ENCODE results near the gene XPNPEP2. TPM values are rescaled to one million over a fixed set of nuclear protein-coding genes. Genes with fewer than 3 reads are reported as not detected.
A peak's percentile ranks its signal among the peaks of the same experiment; 100 is the strongest.

Gene XPNPEP2
- 1 to 10 TPM; 3.6 to 6.3 (median 4.6) TPM for polyA plus RNA-seq (ENCODE audit: insufficient read length in 10 of 10)
- long read RNA-seq, donor 1, partial matches to known transcripts: 0 of 1 reads
- long read RNA-seq, donor 1, other reads (novel, unspliced or antisense): 0 of 1 reads
- long read RNA-seq, donor 2, partial matches to known transcripts: 0 of 1 reads
- long read RNA-seq, donor 2, other reads (novel, unspliced or antisense): 0 of 1 reads
- long read RNA-seq, donor 3: 0 reads
- long read RNA-seq, donor 4: 0 reads
- long read RNA-seq, donor 5, partial matches to known transcripts: 0 of 2 reads
- long read RNA-seq, donor 5, other reads (novel, unspliced or antisense): 0 of 2 reads
- long read RNA-seq, donor 6: 0 reads
- long read RNA-seq, donor 7: 0 reads
- long read RNA-seq, donor 8: 0 reads
- long read RNA-seq, donor 9: 0 reads

- DNase-seq: peak; percentile 65 to 89 (median 73)
Observed at GRCh38 chrX:129738466-129739308, at the start of gene XPNPEP2. TSS of gene XPNPEP2 (plus strand) at chrX:129738979. CDS start at chrX:129739214, 235 bp downstream.

GRCh38 chrX:129689796-129690195 lies 49.0 kb upstream of the XPNPEP2 start:
- no peak for DNase-seq

- DNase-seq: peak in 2 of 3 donors; percentile 39 to 60
Observed at GRCh38 chrX:129690435-129690834, 48.3 kb upstream of the XPNPEP2 start.

- no peak for DNase-seq
Observed at GRCh38 chrX:129693354-129693753, 45.4 kb upstream of the XPNPEP2 start.

GRCh38 chrX:129694805-129695204 lies 44.0 kb upstream of the XPNPEP2 start:
- DNase-seq: no peak

- no peak for DNase-seq
Observed at GRCh38 chrX:129695535-129695934, 43.2 kb upstream of the XPNPEP2 start.

- no peak for DNase-seq
Observed at GRCh38 chrX:129695937-129696336, 42.8 kb upstream of the XPNPEP2 start.

GRCh38 chrX:129696463-129697155 lies 42.2 kb upstream of the XPNPEP2 start:
- no peak for DNase-seq

- no peak for DNase-seq
Observed at GRCh38 chrX:129697204-129697829, 41.5 kb upstream of the XPNPEP2 start.

- no peak for DNase-seq
Observed at GRCh38 chrX:129698150-129698549, 40.6 kb upstream of the XPNPEP2 start.

GRCh38 chrX:129700536-129700935 lies 38.2 kb upstream of the XPNPEP2 start:
- no peak for DNase-seq

GRCh38 chrX:129701624-129702069 lies 37.1 kb upstream of the XPNPEP2 start:
- peak; percentile 60 to 93 (median 86) for DNase-seq

- no peak for DNase-seq
Observed at GRCh38 chrX:129704491-129704890, 34.3 kb upstream of the XPNPEP2 start.

GRCh38 chrX:129705377-129705925 lies 33.3 kb upstream of the XPNPEP2 start:
- no peak for DNase-seq

- DNase-seq: no peak
Observed at GRCh38 chrX:129705988-129706387, 32.8 kb upstream of the XPNPEP2 start.

GRCh38 chrX:129706400-129707072 lies 32.2 kb upstream of the XPNPEP2 start:
- DNase-seq: peak; percentile 27 to 49 (median 35)

- no peak for DNase-seq
Observed at GRCh38 chrX:129714581-129714980, 24.2 kb upstream of the XPNPEP2 start.

GRCh38 chrX:129716507-129716906 lies 22.3 kb upstream of the XPNPEP2 start:
- DNase-seq: no peak

GRCh38 chrX:129717892-129718291 lies 20.9 kb upstream of the XPNPEP2 start:
- peak; percentile 36 to 66 (median 52) for DNase-seq

GRCh38 chrX:129718676-129719075 lies 20.1 kb upstream of the XPNPEP2 start:
- no peak for DNase-seq

- no peak for DNase-seq
Observed at GRCh38 chrX:129719268-129719667, 19.5 kb upstream of the XPNPEP2 start.
